Endothelial cell of umbilical vein (primary cell): ENCODE results near the gene RAB18. TPM values are rescaled to one million over a fixed set of nuclear protein-coding genes. Genes with fewer than 3 reads are reported as not detected.

ENCODE experiments used
- BruUV-seq: library from RNA; stranded (reverse); fragments of 400-500 nt; replicated peaks from 2 replicates; lab custom pipeline; 2021; lab: Mats Ljungman, UMichigan
- CTCF ChIA-PET: fragments of 300-600, 350-600 bp; sonication (Branson Sonifier 250); formaldehyde crosslinking; loops from one replicate; lab custom pipeline; 2021; ENCODE audit warnings: antibody characterized with exemption, inconsistent platforms; lab: Charles Lee
- POLR2A ChIA-PET: fragments of 300-600, 350-600 bp; sonication (Branson Sonifier 250); formaldehyde crosslinking; loops from one replicate; lab custom pipeline; 2021; ENCODE audit warnings: antibody characterized with exemption, inconsistent platforms; lab: Charles Lee
- DNase-seq: peaks from one replicate; pipeline ENCODE4 v3.0.0-alpha.2; 2011; ENCODE audit warnings: low read depth, low spot score
- FAIRE-seq: peaks from 2 replicates; lab custom pipeline; 2011; peaks lifted over from hg19 to GRCh38; lab: Jason Lieb, UNC
- H2AFZ ChIP-seq: 2 replicates; pipeline ENCODE4 v1.6.0; 2012; ENCODE audit warnings: low read depth, low read length, control low read depth, inconsistent platforms
- H3K27ac ChIP-seq: 2 replicates; pipeline ENCODE4 v1.5.1; 2011; ENCODE audit warnings: low read depth, mild to moderate bottlenecking, control low read depth, low read length, moderate library complexity; ENCODE audit not compliant: insufficient read depth
- H3K27me3 ChIP-seq, 2 experiments: 2 replicates each; pipeline versions ENCODE4 v1.6.0 to v1.6.1; 2011; ENCODE audit warnings: low read length in 2 of 2, mixed read lengths in 1 of 2; ENCODE audit not compliant: control insufficient read depth in 2 of 2, insufficient read depth in 2 of 2
- H3K36me3 ChIP-seq, 2 experiments: 2 replicates in 1 of 2; 3 replicates in 1 of 2; pipeline ENCODE4 v1.5.1; 2011; ENCODE audit warnings: low read length in 2 of 2, mild to moderate bottlenecking in 1 of 2, moderate library complexity in 1 of 2; ENCODE audit not compliant: control insufficient read depth in 2 of 2, insufficient read depth in 2 of 2; ENCODE audit errors: extremely low read depth in 1 of 2
- H3K4me1 ChIP-seq: 3 replicates; pipeline ENCODE4 v1.5.1; 2011; ENCODE audit warnings: mild to moderate bottlenecking, low read length; ENCODE audit not compliant: control insufficient read depth, insufficient read depth; ENCODE audit errors: extremely low read depth
- H3K4me2 ChIP-seq: 2 replicates; pipeline ENCODE4 v1.6.1; 2011; ENCODE audit warnings: low read length, control low read depth, mixed read lengths; ENCODE audit not compliant: insufficient read depth
- H3K4me3 ChIP-seq, 3 experiments: fragments of 200-600 bp in 1 of 3; sonication (generic), shearing (Covaris generic) in 1 of 3; replicated peaks in 1 of 3; 2 replicates each; pipeline ENCODE4 v1.5.1; 2011 to 2016; ENCODE audit warnings: control low read depth in 3 of 3, low read length in 3 of 3, mild to moderate bottlenecking in 2 of 3, inconsistent platforms in 1 of 3, low read depth in 1 of 3, moderate library complexity in 1 of 3; ENCODE audit not compliant: insufficient read depth in 1 of 3
- H3K79me2 ChIP-seq: 2 replicates; pipeline ENCODE4 v1.6.0; 2012; ENCODE audit warnings: low read length, inconsistent platforms; ENCODE audit not compliant: control insufficient read depth, insufficient read depth
- H3K9ac ChIP-seq: replicated peaks from 2 replicates; pipeline ENCODE3; 2011; ENCODE audit warnings: low read length, control low read depth; ENCODE audit not compliant: insufficient read depth; ENCODE audit errors: extremely low read depth
- H3K9me1 ChIP-seq: replicated peaks from 3 replicates; pipeline ENCODE4 v1.6.0; 2011; ENCODE audit warnings: mild to moderate bottlenecking, low read length; ENCODE audit not compliant: control insufficient read depth, insufficient read depth; ENCODE audit errors: extremely low read depth
- H3K9me3 ChIP-seq: replicated peaks from 2 replicates; pipeline ENCODE4 v1.5.1; 2012; ENCODE audit warnings: low read length, inconsistent platforms; ENCODE audit not compliant: control insufficient read depth, insufficient read depth
- H4K20me1 ChIP-seq: replicated peaks from 2 replicates; pipeline ENCODE3; 2011; ENCODE audit warnings: mild to moderate bottlenecking, low read length; ENCODE audit not compliant: control insufficient read depth, insufficient read depth; ENCODE audit errors: extremely low read depth
- CTCF ChIP-seq, 2 donors: IDR thresholded peaks; 1 replicate in 1 of 2; 2 replicates in 1 of 2; pipeline ENCODE4 v1.5.1; 2011; ENCODE audit warnings: low read length in 2 of 2, mild to moderate bottlenecking in 2 of 2, moderate library complexity in 2 of 2, control low read depth in 1 of 2, inconsistent platforms in 1 of 2, low read depth in 1 of 2; ENCODE audit not compliant: insufficient read depth in 1 of 2; ENCODE audit errors: extremely low read depth in 1 of 2
- EZH2 ChIP-seq: IDR thresholded peaks from 2 replicates; pipeline ENCODE4 v1.6.1; 2012; ENCODE audit warnings: borderline replicate concordance, low read depth, mild to moderate bottlenecking, moderate library complexity, low read length, inconsistent platforms; ENCODE audit not compliant: severe bottlenecking
- FOS ChIP-seq: IDR thresholded peaks from 2 replicates; pipeline ENCODE4 v1.6.1; 2011; ENCODE audit warnings: mild to moderate bottlenecking, low read length, moderate library complexity, borderline replicate concordance; ENCODE audit not compliant: insufficient read depth
- GATA2 ChIP-seq: IDR thresholded peaks from 2 replicates; pipeline ENCODE4 v1.7.0; 2011; ENCODE audit warnings: low read depth, mild to moderate bottlenecking, moderate library complexity, mixed read lengths, low read length; ENCODE audit not compliant: insufficient read length, insufficient read depth
- JUN ChIP-seq: IDR thresholded peaks from 2 replicates; pipeline ENCODE4 v1.6.1; 2011; ENCODE audit warnings: borderline replicate concordance, low read depth; ENCODE audit not compliant: insufficient read length, insufficient read depth
- MAX ChIP-seq: IDR thresholded peaks from 2 replicates; pipeline ENCODE4 v1.6.1; 2011; ENCODE audit not compliant: insufficient read depth, insufficient read length
- dilution Hi-C: fragments of 300-500 bp; cut with MboI; formaldehyde crosslinking; loops from one replicate; pipeline ENCODE4 v1.15.0; 2019; ENCODE audit warnings: low sequenced_read_pairs; ENCODE audit not compliant: extremely low pct_ligation_motif_present
- intact Hi-C: fragments of 100-400 bp; cut with micrococcal nuclease; formaldehyde crosslinking; loops from one replicate; pipeline ENCODE4 v1.10.0; 2022
- polyA plus RNA-seq, 4 experiments: library from polyadenylated mRNA; depleted of rRNA in 3 of 4; stranded (reverse) in 3 of 4; unstranded in 1 of 4; fragments of >200 nt; gene quantifications; 2 replicates each; pipeline versions ENCODE4 v1.2.1 to v1.2.3, GENCODE V29; 2011 to 2012; ENCODE audit warnings: missing spikeins in 1 of 4
- total RNA-seq: library from RNA; stranded (reverse); gene quantifications from 2 replicates; pipeline ENCODE4 v1.2.3, GENCODE V29; 2021

Gene RAB18
- total and polyA plus RNA-seq, 2 donors (not counting 3 experiments of a cell fraction or from before 2014, with no cell fraction given) = 20.4 to 108 TPM

- H3K36me3 ChIP-seq = peaks cover 0 to 2% of the 10 kb centered on the region in 2 experiments
- FAIRE-seq = no peak
- POLR2A ChIA-PET = no interaction called here
Observed at GRCh38 chr10:27547482-27547881, 43.4 kb downstream of the RAB18 start.

More at GRCh38 chr10:27547482-27547881, 43.4 kb downstream of the RAB18 start:
- H3K9ac ChIP-seq = no peak overlapping the region
- H3K27me3 ChIP-seq = no peaks in the 10 kb centered on the region
- no peak for DNase-seq
- H3K4me1 ChIP-seq = no peaks in the 10 kb centered on the region
- no TSS peak for BruUV-seq
- no peak overlapping the region for H3K27ac ChIP-seq
- H3K9me3 ChIP-seq = no peaks in the 10 kb centered on the region
- H2AFZ ChIP-seq = no peak overlapping the region
- H3K4me3 ChIP-seq = no peak overlapping the region
- no peak overlapping the region for H3K4me2 ChIP-seq
- TF ChIP-seq CTCF (IDR thresholded peaks at IDR 0.05; ENCODE audit: extremely low read depth in 1 of 2, insufficient read depth in 1 of 2, low read depth in 1 of 2, low read length in 2 of 2) (no peak), MAX (no peak), GATA2 (no peak), JUN (no peak), EZH2 (no peak), FOS (no peak)
- intact Hi-C loops = no loop called here
- H3K79me2 ChIP-seq = no peaks in the 10 kb centered on the region
- no peaks in the 10 kb centered on the region for H3K9me1 ChIP-seq
- dilution Hi-C loops = no loop called here
- no peaks in the 10 kb centered on the region for H4K20me1 ChIP-seq
- CTCF ChIA-PET = no interaction called here
